ENCODE data around the gene URM1.

URM1 gene

GRCh38 chr9:128434340-128434739, 63.2 kb downstream of the URM1 start:
- no peaks in the 10 kb centered on the region for H3F3A ChIP-seq (ENCODE audit: low read depth)
- H3K4me2 ChIP-seq (ENCODE audit: low read depth, low read length, poor library complexity, severe bottlenecking): no peak overlapping the region
- no peak for TF ChIP-seq CTCF (conservative IDR thresholded peaks at IDR 0.05; ENCODE audit: low read length)
- no peak for TF ChIP-seq EZH2phosphoT487 (IDR thresholded peaks at IDR 0.05; ENCODE audit: borderline replicate concordance)
- H3K9ac ChIP-seq (ENCODE audit: low read depth, low read length, poor library complexity, severe bottlenecking): no peak overlapping the region
- no peaks in the 10 kb centered on the region for H3K9me2 ChIP-seq (replicated peaks; ENCODE audit: low read depth, low read length)
- no peaks in the 10 kb centered on the region for H3K27me3 ChIP-seq (ENCODE audit: insufficient read depth, low read length, poor library complexity, severe bottlenecking)
- H3K9me3 ChIP-seq (ENCODE audit: insufficient read depth, low read depth, low read length): no peaks in the 10 kb centered on the region
- no peaks in the 10 kb centered on the region for H3K79me2 ChIP-seq (ENCODE audit: insufficient read depth, low read length)
- no peaks in the 10 kb centered on the region for H3K36me3 ChIP-seq (ENCODE audit: insufficient read depth, low read length)
- no peaks in the 10 kb centered on the region for H3K4me1 ChIP-seq (ENCODE audit: insufficient read depth, low read length, poor library complexity, severe bottlenecking)
- no peak overlapping the region for H3K4me3 ChIP-seq (ENCODE audit: low read length, poor library complexity, severe bottlenecking)
- no peak overlapping the region for H2AFZ ChIP-seq (ENCODE audit: low read length)
- no peaks in the 10 kb centered on the region for H4K20me1 ChIP-seq (ENCODE audit: insufficient read depth, low read length, poor library complexity, severe bottlenecking)

- no peaks in the 10 kb centered on the region for H3K9me3 ChIP-seq (ENCODE audit: insufficient read depth, low read depth, low read length)
- H2AFZ ChIP-seq (ENCODE audit: low read length): no peak overlapping the region
- no peaks in the 10 kb centered on the region for H3K27me3 ChIP-seq (ENCODE audit: insufficient read depth, low read length, poor library complexity, severe bottlenecking)
- no peaks in the 10 kb centered on the region for H4K20me1 ChIP-seq (ENCODE audit: insufficient read depth, low read length, poor library complexity, severe bottlenecking)
- no peak overlapping the region for H3K4me2 ChIP-seq (ENCODE audit: low read depth, low read length, poor library complexity, severe bottlenecking)
- H3K9ac ChIP-seq (ENCODE audit: low read depth, low read length, poor library complexity, severe bottlenecking): no peak overlapping the region
- H3K4me1 ChIP-seq (ENCODE audit: insufficient read depth, low read length, poor library complexity, severe bottlenecking): no peaks in the 10 kb centered on the region
- no peaks in the 10 kb centered on the region for H3K79me2 ChIP-seq (ENCODE audit: insufficient read depth, low read length)
- no peak overlapping the region for H3K4me3 ChIP-seq (ENCODE audit: low read length, poor library complexity, severe bottlenecking)
- no peaks in the 10 kb centered on the region for H3K9me2 ChIP-seq (replicated peaks; ENCODE audit: low read depth, low read length)
- H3F3A ChIP-seq (ENCODE audit: low read depth): no peaks in the 10 kb centered on the region
- TF ChIP-seq CTCF (conservative IDR thresholded peaks at IDR 0.05; ENCODE audit: low read length) (no peak), EZH2phosphoT487 (IDR thresholded peaks at IDR 0.05; ENCODE audit: borderline replicate concordance) (no peak)
- no peaks in the 10 kb centered on the region for H3K36me3 ChIP-seq (ENCODE audit: insufficient read depth, low read length)
Measured at GRCh38 chr9:128435611-128436010, 64.4 kb downstream of the URM1 start.

- Histone ChIP-seq H2AFZ (ENCODE audit: low read length) (peak overlapping the region; percentile 61; the same call in 1 of the 2 replicates), H3K79me2 (ENCODE audit: insufficient read depth, low read length) (no peaks in the 10 kb centered on the region), H3K27me3 (ENCODE audit: insufficient read depth, low read length, poor library complexity, severe bottlenecking) (no peaks in the 10 kb centered on the region), H4K20me1 (ENCODE audit: insufficient read depth, low read length, poor library complexity, severe bottlenecking) (no peaks in the 10 kb centered on the region), H3K9me2 (replicated peaks; ENCODE audit: low read depth, low read length) (no peaks in the 10 kb centered on the region), H3K4me3 (ENCODE audit: low read length, poor library complexity, severe bottlenecking) (no peak overlapping the region), H3K9ac (ENCODE audit: low read depth, low read length, poor library complexity, severe bottlenecking) (no peak overlapping the region), H3K4me2 (ENCODE audit: low read depth, low read length, poor library complexity, severe bottlenecking) (no peak overlapping the region), H3F3A (ENCODE audit: low read depth) (no peaks in the 10 kb centered on the region), H3K9me3 (ENCODE audit: insufficient read depth, low read depth, low read length) (no peaks in the 10 kb centered on the region), H3K36me3 (ENCODE audit: insufficient read depth, low read length) (no peaks in the 10 kb centered on the region), H3K4me1 (ENCODE audit: insufficient read depth, low read length, poor library complexity, severe bottlenecking) (no peaks in the 10 kb centered on the region)
- TF ChIP-seq EZH2phosphoT487 (IDR thresholded peaks at IDR 0.05; ENCODE audit: borderline replicate concordance): no peak
- TF ChIP-seq CTCF (conservative IDR thresholded peaks at IDR 0.05; ENCODE audit: low read length): peak; percentile 92
Measured at GRCh38 chr9:128438343-128439109, 67.4 kb downstream of the URM1 start.

Data from Loucy (cell line).